Measurements from ENCODE around the gene ZNF644.
A peak's percentile ranks its signal among the peaks of the same experiment; 100 is the strongest.

ZNF644 gene

GRCh38 chr1:91011726-91012125 is 10.1 kb downstream of the ZNF644 start:
- Mint-ChIP-seq H3K27ac (peak overlapping the region in 1 of 2 donors; percentile 38), H3K4me3 (no peak overlapping the region), H3K9me3 (peaks cover 0 to 4% of the 10 kb centered on the region in 2 donors), H3K27me3 (no peaks in the 10 kb centered on the region), H3K4me1 (peaks cover 74% of the 10 kb centered on the region)
- ATAC-seq = no peak
- DNase-seq = no peak

- ATAC-seq (no peak), DNase-seq (no peak)
- Mint-ChIP-seq H3K27ac (no peak overlapping the region), H3K9me3 (peaks cover 8 to 13% of the 10 kb centered on the region in 2 donors), H3K27me3 (no peaks in the 10 kb centered on the region), H3K4me3 (no peak overlapping the region), H3K4me1 (peaks cover 73% of the 10 kb centered on the region)
These were observed 14.0 kb downstream of the ZNF644 start for GRCh38 chr1:91007827-91008226.

- no peak overlapping the region for H3K4me3 Mint-ChIP-seq
- H3K4me1 Mint-ChIP-seq = peaks cover 69% of the 10 kb centered on the region
- peak overlapping the region in 1 of 2 donors; percentile 31 for H3K27ac Mint-ChIP-seq
- DNase-seq (no peak), ATAC-seq (no peak)
- peaks cover 8 to 13% of the 10 kb centered on the region in 2 donors for H3K9me3 Mint-ChIP-seq
- H3K27me3 Mint-ChIP-seq = no peaks in the 10 kb centered on the region
These were observed 14.7 kb downstream of the ZNF644 start for GRCh38 chr1:91007092-91007491.

GRCh38 chr1:91006113-91006908 is 15.5 kb downstream of the ZNF644 start:
- no peak overlapping the region for H3K27ac Mint-ChIP-seq
- no peaks in the 10 kb centered on the region for H3K27me3 Mint-ChIP-seq
- peaks cover 71% of the 10 kb centered on the region for H3K4me1 Mint-ChIP-seq
- no peak for DNase-seq
- no peak overlapping the region for H3K4me3 Mint-ChIP-seq
- no peak for ATAC-seq
- H3K9me3 Mint-ChIP-seq = peaks cover 13% of the 10 kb centered on the region in 2 donors

- Mint-ChIP-seq H3K4me3 (no peak overlapping the region), H3K27ac (no peak overlapping the region), H3K27me3 (no peaks in the 10 kb centered on the region), H3K9me3 (peaks cover 13 to 20% of the 10 kb centered on the region in 2 donors), H3K4me1 (peaks cover 73% of the 10 kb centered on the region)
- DNase-seq (no peak), ATAC-seq (no peak)
These were observed 16.6 kb downstream of the ZNF644 start for GRCh38 chr1:91005285-91005684.

- no peaks in the 10 kb centered on the region for H3K27me3 Mint-ChIP-seq
- no peak for ATAC-seq
- no peak overlapping the region for H3K27ac Mint-ChIP-seq
- H3K4me3 Mint-ChIP-seq = no peak overlapping the region
- H3K4me1 Mint-ChIP-seq = peaks cover 68% of the 10 kb centered on the region
- DNase-seq = no peak
- peaks cover 13 to 22% of the 10 kb centered on the region in 2 donors for H3K9me3 Mint-ChIP-seq
These were observed 17.7 kb downstream of the ZNF644 start for GRCh38 chr1:91004145-91004544.

- peaks cover 54% of the 10 kb centered on the region for H3K4me1 Mint-ChIP-seq
- H3K9me3 Mint-ChIP-seq = peaks cover 11 to 37% of the 10 kb centered on the region in 2 donors
- no peak for DNase-seq
- H3K27me3 Mint-ChIP-seq = no peaks in the 10 kb centered on the region
- no peak overlapping the region for H3K27ac Mint-ChIP-seq
- H3K4me3 Mint-ChIP-seq = no peak overlapping the region
- ATAC-seq = no peak
These were observed 25.0 kb downstream of the ZNF644 start for GRCh38 chr1:90996742-90997413.

- DNase-seq (no peak), ATAC-seq (no peak)
- Mint-ChIP-seq H3K9me3 (peaks cover 11 to 29% of the 10 kb centered on the region in 2 donors), H3K27ac (peak overlapping the region in 1 of 2 donors; percentile 52), H3K27me3 (no peaks in the 10 kb centered on the region), H3K4me1 (peaks cover 54% of the 10 kb centered on the region), H3K4me3 (no peak overlapping the region)
These were observed 26.4 kb downstream of the ZNF644 start for GRCh38 chr1:90995311-90995894.

- DNase-seq = no peak
- ATAC-seq = no peak
- no peaks in the 10 kb centered on the region for H3K27me3 Mint-ChIP-seq
- peaks cover 16 to 28% of the 10 kb centered on the region in 2 donors for H3K9me3 Mint-ChIP-seq
- peaks cover 54% of the 10 kb centered on the region for H3K4me1 Mint-ChIP-seq
- H3K4me3 Mint-ChIP-seq = no peak overlapping the region
- H3K27ac Mint-ChIP-seq = no peak overlapping the region
These were observed 27.4 kb downstream of the ZNF644 start for GRCh38 chr1:90994461-90994860.

GRCh38 chr1:90993245-90993644 is 28.6 kb downstream of the ZNF644 start:
- no peak overlapping the region for H3K4me3 Mint-ChIP-seq
- no peaks in the 10 kb centered on the region for H3K27me3 Mint-ChIP-seq
- peaks cover 54% of the 10 kb centered on the region for H3K4me1 Mint-ChIP-seq
- H3K27ac Mint-ChIP-seq = no peak overlapping the region
- peaks cover 15 to 33% of the 10 kb centered on the region in 2 donors for H3K9me3 Mint-ChIP-seq
- ATAC-seq (no peak), DNase-seq (no peak)

GRCh38 chr1:90990779-90991178 is 31.1 kb downstream of the ZNF644 start:
- peaks cover 25 to 42% of the 10 kb centered on the region in 2 donors for H3K9me3 Mint-ChIP-seq
- no peak overlapping the region for H3K4me3 Mint-ChIP-seq
- no peak for ATAC-seq
- H3K4me1 Mint-ChIP-seq = peaks cover 64% of the 10 kb centered on the region
- DNase-seq = no peak
- no peak overlapping the region for H3K27ac Mint-ChIP-seq
- no peaks in the 10 kb centered on the region for H3K27me3 Mint-ChIP-seq

GRCh38 chr1:90989990-90990389 is 31.8 kb downstream of the ZNF644 start:
- Mint-ChIP-seq H3K4me3 (no peak overlapping the region), H3K4me1 (peaks cover 63% of the 10 kb centered on the region), H3K9me3 (peaks cover 25 to 34% of the 10 kb centered on the region in 2 donors), H3K27me3 (no peaks in the 10 kb centered on the region), H3K27ac (no peak overlapping the region)
- ATAC-seq (no peak), DNase-seq (no peak)

- H3K4me3 Mint-ChIP-seq = no peak overlapping the region
- DNase-seq (no peak), ATAC-seq (no peak)
- H3K27ac Mint-ChIP-seq = no peak overlapping the region
- no peaks in the 10 kb centered on the region for H3K27me3 Mint-ChIP-seq
- peaks cover 25 to 29% of the 10 kb centered on the region in 2 donors for H3K9me3 Mint-ChIP-seq
- H3K4me1 Mint-ChIP-seq = peaks cover 56% of the 10 kb centered on the region
These were observed 32.5 kb downstream of the ZNF644 start for GRCh38 chr1:90989302-90989701.

GRCh38 chr1:90987841-90988240 is 34.0 kb downstream of the ZNF644 start:
- no peak for DNase-seq
- Mint-ChIP-seq H3K27me3 (no peaks in the 10 kb centered on the region), H3K27ac (no peak overlapping the region), H3K9me3 (peaks cover 21 to 29% of the 10 kb centered on the region in 2 donors), H3K4me3 (no peak overlapping the region), H3K4me1 (peaks cover 60% of the 10 kb centered on the region)
- no peak for ATAC-seq

- H3K27me3 Mint-ChIP-seq = no peaks in the 10 kb centered on the region
- peaks cover 21 to 29% of the 10 kb centered on the region in 2 donors for H3K9me3 Mint-ChIP-seq
- no peak for ATAC-seq
- peaks cover 57% of the 10 kb centered on the region for H3K4me1 Mint-ChIP-seq
- no peak overlapping the region for H3K4me3 Mint-ChIP-seq
- DNase-seq = no peak
- no peak overlapping the region for H3K27ac Mint-ChIP-seq
These were observed 34.9 kb downstream of the ZNF644 start for GRCh38 chr1:90986953-90987352.

- no peaks in the 10 kb centered on the region for H3K9me3 Mint-ChIP-seq
- peaks cover 35% of the 10 kb centered on the region for H3K4me1 Mint-ChIP-seq
- ATAC-seq (no peak), DNase-seq (no peak)
- H3K27me3 Mint-ChIP-seq = no peaks in the 10 kb centered on the region
- no peak overlapping the region for H3K4me3 Mint-ChIP-seq
- peak overlapping the region in 1 of 2 donors; percentile 20 for H3K27ac Mint-ChIP-seq
These were observed 44.3 kb downstream of the ZNF644 start for GRCh38 chr1:90977522-90977921.

Data from stimulated activated naive CD8-positive, alpha-beta T cell treated with anti-CD3 and anti-CD28 coated beads, Interleukin-15, amount 100 ng/mL, for 72 hours (primary cell).